ENCODE data around the gene COL13A1. TPM values are rescaled to one million over a fixed set of nuclear protein-coding genes. Genes with fewer than 3 reads are reported as not detected.
A peak's percentile ranks its signal among the peaks of the same experiment; 100 is the strongest.

Gene COL13A1
- total and polyA plus RNA-seq, 5 donors = 4.4 to 13.7 (median 8.5) TPM

DNA sequence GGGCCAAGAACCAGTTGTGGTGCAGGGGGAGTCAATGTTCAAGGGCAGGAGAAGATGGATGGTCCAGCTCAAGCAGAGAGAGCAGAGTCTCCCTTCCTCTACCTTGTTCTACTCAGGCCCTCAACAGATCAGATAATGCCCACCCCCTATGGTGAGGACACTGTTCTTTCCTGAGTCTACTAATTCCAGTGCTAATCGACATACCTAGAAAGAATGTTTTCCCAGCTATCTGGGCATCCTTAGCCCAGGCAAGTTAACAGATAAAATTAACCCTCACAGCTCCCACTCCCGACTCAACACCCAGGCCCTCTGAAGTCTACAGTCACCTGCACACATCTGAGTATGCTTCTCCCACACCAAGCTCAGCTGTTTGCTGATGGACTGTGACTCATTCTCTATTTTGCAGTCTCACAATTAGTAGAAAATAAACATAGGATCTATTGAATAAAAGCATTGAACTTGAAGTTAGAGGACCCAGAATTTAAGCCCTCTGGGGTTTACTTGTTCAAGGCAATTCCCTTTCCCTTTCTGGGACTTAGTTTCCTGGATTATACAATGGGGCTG, 17.1 kb downstream of the COL13A1 start:
- DNase-seq (no peak), ATAC-seq (no peak)
- H3K4me3 ChIP-seq (ENCODE audit: low read length) = no peak overlapping the region
- no peaks in the 10 kb centered on the region for H3K9me3 ChIP-seq (ENCODE audit: control insufficient read depth, low read length)
- H3K27me3 ChIP-seq (ENCODE audit: control insufficient read depth, insufficient read depth) = no peaks in the 10 kb centered on the region
- H3K27ac ChIP-seq (ENCODE audit: low read length) = no peak overlapping the region
- H3K4me1 ChIP-seq (ENCODE audit: control insufficient read depth, insufficient read depth, low read length) = no peaks in the 10 kb centered on the region
- WGBS = 77% methylated on average over 2 of the region's 2 CpGs
- intact Hi-C loops (cut with DNase I) = no loop called here

DNA sequence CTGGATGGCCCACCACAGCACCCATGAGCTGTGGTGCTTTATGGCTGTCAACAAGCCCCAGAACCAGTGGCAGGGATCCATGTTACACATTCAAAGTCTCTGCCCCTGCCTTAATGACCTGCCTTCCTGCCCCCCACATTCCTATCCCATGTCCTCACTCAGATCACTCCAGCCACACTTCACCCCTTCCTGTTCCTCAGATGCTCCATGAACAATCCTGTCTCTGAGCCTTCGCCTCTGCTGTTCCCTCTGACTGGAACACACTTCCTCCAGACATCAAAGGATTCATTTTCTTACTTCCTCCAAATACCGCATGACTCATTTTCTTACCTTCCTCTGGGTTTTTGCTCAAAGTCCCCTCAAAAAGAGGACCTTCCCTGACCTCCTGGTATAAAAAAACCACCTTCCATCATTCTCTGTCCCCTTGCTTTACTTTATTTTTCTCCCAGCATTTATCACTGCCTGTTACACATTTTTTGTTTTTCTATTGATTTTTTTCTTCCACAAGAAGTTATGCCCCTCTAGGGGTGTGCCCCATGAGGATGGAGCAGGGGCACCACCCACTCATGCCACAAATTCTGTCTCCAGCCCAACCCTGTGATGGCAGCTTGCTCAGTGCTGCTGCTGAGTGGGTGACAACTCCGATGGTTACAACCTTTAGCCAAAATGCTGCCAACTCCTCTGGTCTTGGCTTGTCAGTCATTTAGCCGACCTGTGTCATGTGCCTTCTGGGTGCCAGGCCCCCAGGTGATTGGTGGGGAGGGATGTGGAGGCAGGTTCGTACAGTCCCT, 18.2 kb downstream of the COL13A1 start:
- intact Hi-C loops (cut with DNase I) = no loop called here

DNA sequence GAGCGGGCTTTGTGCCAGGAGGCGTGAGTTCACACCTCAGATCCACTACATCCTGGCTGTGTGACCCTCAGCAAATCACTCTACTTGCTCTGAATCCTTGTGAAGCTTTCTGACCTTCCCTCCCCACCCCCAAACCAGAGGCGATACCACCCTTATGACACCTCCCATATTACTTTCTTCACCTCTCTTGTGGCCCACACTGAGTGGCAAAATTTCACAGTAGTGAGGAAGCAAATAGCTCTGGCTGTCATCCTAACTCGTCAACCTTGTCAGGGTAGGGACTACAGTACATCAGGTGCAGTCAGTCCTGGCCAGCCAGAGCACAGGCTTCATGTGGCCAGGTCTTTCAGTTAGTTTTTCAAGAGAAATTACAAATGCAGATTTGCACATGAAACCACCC, 19.1 kb downstream of the COL13A1 start:
- Histone ChIP-seq H3K4me1 (ENCODE audit: control insufficient read depth, insufficient read depth, low read length) (no peaks in the 10 kb centered on the region), H3K27ac (ENCODE audit: low read length) (no peak overlapping the region), H3K27me3 (ENCODE audit: control insufficient read depth, insufficient read depth) (no peaks in the 10 kb centered on the region), H3K9me3 (ENCODE audit: control insufficient read depth, low read length) (no peaks in the 10 kb centered on the region), H3K4me3 (ENCODE audit: low read length) (no peak overlapping the region)
- 92% methylated on average over 4 of the region's 4 CpGs for WGBS
- intact Hi-C loops (cut with DNase I) = no loop called here
- DNase-seq (peak in 1 of 3 donors; percentile 27), ATAC-seq (no peak)

More for the DNA sequence above, 18.2 kb downstream of the COL13A1 start:
- Histone ChIP-seq H3K9me3 (ENCODE audit: control insufficient read depth, low read length) (no peaks in the 10 kb centered on the region), H3K4me3 (ENCODE audit: low read length) (no peak overlapping the region), H3K27me3 (ENCODE audit: control insufficient read depth, insufficient read depth) (no peaks in the 10 kb centered on the region), H3K4me1 (ENCODE audit: control insufficient read depth, insufficient read depth, low read length) (no peaks in the 10 kb centered on the region), H3K27ac (ENCODE audit: low read length) (no peak overlapping the region)
- ATAC-seq = no peak
- 79% methylated on average over 5 of the region's 5 CpGs for WGBS
- DNase-seq = no peak

DNA sequence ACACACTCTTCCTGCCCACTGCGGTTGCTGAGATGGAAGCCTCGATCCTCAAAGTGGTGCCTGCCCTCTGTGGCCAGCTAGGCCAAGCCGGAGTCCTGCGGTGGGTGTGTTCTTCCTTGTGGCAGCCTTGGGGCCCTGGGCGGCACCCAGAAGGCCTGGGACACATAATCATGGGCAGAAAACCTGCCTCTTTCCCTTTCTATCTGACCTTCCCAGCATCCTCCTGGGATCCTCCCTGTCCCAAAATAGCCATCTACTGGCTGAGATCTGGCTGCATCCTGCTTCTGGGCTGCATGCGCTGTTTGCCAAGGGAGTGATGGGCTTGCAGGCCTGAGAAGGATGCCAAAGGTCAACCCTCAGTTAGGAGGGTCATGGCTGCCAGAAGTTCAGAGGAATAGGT, 23.9 kb downstream of the COL13A1 start:
- intact Hi-C loops (cut with DNase I) = no loop called here
- no peaks in the 10 kb centered on the region for H3K27me3 ChIP-seq (ENCODE audit: control insufficient read depth, insufficient read depth)
- no peak overlapping the region for H3K4me3 ChIP-seq (ENCODE audit: low read length)
- H3K27ac ChIP-seq (ENCODE audit: low read length) = no peak overlapping the region
- DNase-seq = peak in 1 of 3 donors; percentile 38
- WGBS = 58% methylated on average over 6 of the region's 6 CpGs
- no peaks in the 10 kb centered on the region for H3K9me3 ChIP-seq (ENCODE audit: control insufficient read depth, low read length)
- H3K4me1 ChIP-seq (ENCODE audit: control insufficient read depth, insufficient read depth, low read length) = no peaks in the 10 kb centered on the region
- peak; percentile 70 to 88 for ATAC-seq

DNA sequence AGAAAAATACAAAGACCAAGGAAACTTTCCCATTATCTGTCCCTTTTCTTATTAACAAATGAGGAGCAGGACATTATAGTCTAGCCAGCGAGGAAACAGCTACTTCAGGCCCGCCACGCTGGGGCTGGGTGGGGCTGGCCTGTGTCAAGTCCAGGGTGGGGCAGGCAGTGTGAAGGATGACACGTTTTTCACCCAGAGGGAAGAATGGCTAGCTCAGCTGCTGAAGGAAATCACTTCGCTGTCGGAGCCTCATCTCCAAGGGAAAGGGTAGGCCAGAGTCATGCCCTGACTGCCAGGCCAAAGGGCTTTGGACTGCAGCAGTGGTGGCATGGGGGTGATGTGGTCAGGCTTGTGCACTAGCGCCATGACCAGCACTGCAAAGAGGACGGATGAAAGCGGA, 24.4 kb downstream of the COL13A1 start:
- DNase-seq (peak in 1 of 3 donors; percentile 21), ATAC-seq (peak; percentile 31 to 84)
- Histone ChIP-seq H3K9me3 (ENCODE audit: control insufficient read depth, low read length) (no peaks in the 10 kb centered on the region), H3K4me1 (ENCODE audit: control insufficient read depth, insufficient read depth, low read length) (no peaks in the 10 kb centered on the region), H3K27me3 (ENCODE audit: control insufficient read depth, insufficient read depth) (no peaks in the 10 kb centered on the region), H3K27ac (ENCODE audit: low read length) (no peak overlapping the region), H3K4me3 (ENCODE audit: low read length) (no peak overlapping the region)
- 72% methylated on average over 9 of the region's 9 CpGs for WGBS
- intact Hi-C loops (cut with DNase I) = no loop called here

DNA sequence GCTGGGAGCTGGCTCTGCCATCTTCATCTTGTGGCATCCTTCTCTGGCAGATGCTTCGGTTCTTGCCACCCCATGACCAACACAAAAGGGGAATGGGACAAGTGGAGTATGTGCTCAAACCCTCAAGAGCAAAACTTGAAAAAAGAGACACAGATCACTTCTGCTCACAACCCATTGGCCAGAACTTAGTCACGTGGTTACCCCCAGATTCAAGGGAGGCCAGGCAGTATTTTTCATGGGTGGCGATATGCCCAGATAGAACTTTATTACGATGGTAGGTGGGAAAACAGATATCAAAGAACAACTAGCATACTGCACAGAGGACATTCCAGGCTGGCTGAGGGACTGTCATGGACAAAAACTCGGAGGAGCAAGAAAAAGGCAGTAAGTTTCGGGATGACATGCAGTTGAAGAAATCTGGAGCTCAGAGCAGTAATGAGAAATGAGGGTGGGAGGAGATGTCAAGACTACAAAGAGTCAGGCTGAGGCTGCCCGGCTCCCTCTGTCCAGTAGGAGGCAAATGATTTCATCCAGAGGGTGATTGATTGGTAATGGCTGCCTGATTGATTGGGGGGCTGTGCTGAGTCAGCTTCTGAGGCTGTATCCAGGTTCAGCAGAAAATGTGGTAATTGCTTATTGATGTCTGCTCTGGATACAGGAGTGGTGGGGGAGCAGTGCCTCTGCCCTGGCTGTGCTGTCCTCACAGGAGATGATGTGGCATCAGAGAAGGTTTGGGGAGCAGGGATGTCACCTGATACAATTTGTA, 25.3 kb downstream of the COL13A1 start:
- H3K4me1 ChIP-seq (ENCODE audit: control insufficient read depth, insufficient read depth, low read length) = no peaks in the 10 kb centered on the region
- intact Hi-C loops (cut with DNase I) = no loop called here
- ATAC-seq (no peak), DNase-seq (no peak)
- H3K4me3 ChIP-seq (ENCODE audit: low read length) = no peak overlapping the region
- H3K27me3 ChIP-seq (ENCODE audit: control insufficient read depth, insufficient read depth) = no peaks in the 10 kb centered on the region
- H3K9me3 ChIP-seq (ENCODE audit: control insufficient read depth, low read length) = no peaks in the 10 kb centered on the region
- 85% methylated on average over 7 of the region's 7 CpGs for WGBS
- H3K27ac ChIP-seq (ENCODE audit: low read length) = no peak overlapping the region

DNA sequence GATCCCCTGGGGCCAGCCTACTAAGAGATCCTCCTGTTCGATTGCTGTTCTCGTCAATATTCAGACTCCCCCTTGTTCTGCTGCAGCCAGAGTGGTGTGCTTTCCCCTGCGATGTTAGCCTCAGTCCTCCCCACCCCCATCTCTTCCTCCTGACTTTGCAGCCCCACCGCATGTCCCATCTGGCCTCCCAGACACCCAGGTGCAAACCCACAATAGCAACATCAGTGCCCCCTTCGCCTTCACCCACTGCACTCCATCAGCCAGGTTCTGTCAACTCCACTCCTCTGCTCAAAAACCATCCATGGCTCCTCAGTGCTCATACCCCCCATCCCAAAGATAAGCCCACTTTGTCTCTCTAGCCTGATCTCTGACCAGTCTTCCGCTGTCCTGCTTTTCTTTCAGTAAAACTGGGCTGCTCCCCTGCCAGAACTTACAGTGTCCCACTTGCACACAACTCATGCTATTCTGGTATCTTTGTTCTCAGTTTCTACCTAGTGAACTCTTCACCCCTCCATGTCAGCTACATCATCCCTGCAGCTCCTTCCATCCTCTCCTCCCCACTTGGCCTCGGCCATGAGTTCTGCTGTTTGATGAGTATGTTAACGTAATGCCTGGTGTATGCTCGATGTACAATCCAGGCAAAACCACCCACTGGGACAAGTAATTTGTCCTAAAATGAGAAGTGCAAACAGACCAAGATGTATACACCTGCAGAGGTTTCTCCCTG, 26.6 kb downstream of the COL13A1 start:
- ATAC-seq (no peak), DNase-seq (no peak)
- WGBS = 76% methylated on average over 9 of the region's 9 CpGs
- no peak overlapping the region for H3K27ac ChIP-seq (ENCODE audit: low read length)
- H3K9me3 ChIP-seq (ENCODE audit: control insufficient read depth, low read length) = no peaks in the 10 kb centered on the region
- no peak overlapping the region for H3K4me3 ChIP-seq (ENCODE audit: low read length)
- intact Hi-C loops (cut with DNase I) = no loop called here
- H3K4me1 ChIP-seq (ENCODE audit: control insufficient read depth, insufficient read depth, low read length) = peaks cover 4% of the 10 kb centered on the region
- no peaks in the 10 kb centered on the region for H3K27me3 ChIP-seq (ENCODE audit: control insufficient read depth, insufficient read depth)

DNA sequence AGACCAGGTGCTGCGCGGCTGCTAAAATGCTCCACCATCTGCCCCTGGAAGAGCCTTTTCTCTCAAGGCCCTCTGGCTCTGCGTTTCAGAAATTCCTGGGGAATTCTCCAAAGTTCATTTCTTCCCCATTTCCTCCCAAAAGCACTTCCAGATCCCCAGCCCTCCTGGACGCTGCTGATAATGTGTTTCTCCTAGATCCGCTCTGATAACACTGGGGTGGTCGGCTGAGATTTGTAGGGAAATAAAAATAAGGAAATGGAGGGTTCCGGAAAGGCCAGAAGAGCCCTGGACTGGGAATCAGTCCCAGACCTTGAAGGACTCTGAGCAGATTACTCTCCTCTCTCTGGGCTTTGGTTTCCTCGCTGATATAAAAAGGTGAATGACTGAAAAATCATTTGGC, 28.1 kb downstream of the COL13A1 start:
- no peak overlapping the region for H3K4me3 ChIP-seq (ENCODE audit: low read length)
- no peaks in the 10 kb centered on the region for H3K27me3 ChIP-seq (ENCODE audit: control insufficient read depth, insufficient read depth)
- intact Hi-C loops (cut with DNase I) = no loop called here
- ATAC-seq (no peak), DNase-seq (no peak)
- no peaks in the 10 kb centered on the region for H3K9me3 ChIP-seq (ENCODE audit: control insufficient read depth, low read length)
- H3K4me1 ChIP-seq (ENCODE audit: control insufficient read depth, insufficient read depth, low read length) = peaks cover 4% of the 10 kb centered on the region
- 46% methylated on average over 8 of the region's 8 CpGs for WGBS
- no peak overlapping the region for H3K27ac ChIP-seq (ENCODE audit: low read length)

DNA sequence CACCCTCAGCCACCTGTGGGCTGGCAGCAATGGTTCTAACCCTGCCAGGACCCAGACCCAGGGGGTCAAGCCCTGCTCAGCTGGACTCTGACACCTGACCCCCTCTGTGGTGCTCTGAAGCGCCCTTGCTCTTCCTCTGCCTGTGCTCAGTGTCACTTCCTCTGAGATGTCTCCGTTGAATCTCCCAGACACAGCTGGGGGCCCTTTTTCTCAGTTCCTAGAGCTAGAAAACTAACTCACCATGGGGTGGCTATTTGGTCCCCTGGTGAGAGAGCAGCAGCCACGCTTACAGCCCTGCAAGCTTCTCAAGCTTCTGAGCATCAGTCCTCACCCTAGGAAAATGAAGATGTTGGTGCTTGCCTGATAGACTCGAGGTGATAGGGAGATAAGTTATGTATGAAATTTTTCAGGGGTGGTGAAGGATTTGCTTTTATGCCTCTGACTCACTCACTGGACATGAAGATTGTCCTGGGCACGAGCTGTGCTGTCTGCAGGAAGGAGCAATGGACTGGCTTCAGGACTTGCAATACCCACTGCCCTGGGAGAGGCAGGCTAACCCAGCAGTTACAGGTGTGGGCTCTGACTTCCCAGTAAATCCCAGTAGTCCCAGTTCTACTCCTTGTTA, 29.6 kb downstream of the COL13A1 start:
- ATAC-seq (no peak), DNase-seq (no peak)
- Histone ChIP-seq H3K27me3 (ENCODE audit: control insufficient read depth, insufficient read depth) (no peaks in the 10 kb centered on the region), H3K4me3 (ENCODE audit: low read length) (no peak overlapping the region), H3K4me1 (ENCODE audit: control insufficient read depth, insufficient read depth, low read length) (peaks cover 4% of the 10 kb centered on the region), H3K27ac (ENCODE audit: low read length) (no peak overlapping the region), H3K9me3 (ENCODE audit: control insufficient read depth, low read length) (no peaks in the 10 kb centered on the region)
- intact Hi-C loops (cut with DNase I) = no loop called here
- WGBS = 66% methylated on average over 5 of the region's 5 CpGs

DNA sequence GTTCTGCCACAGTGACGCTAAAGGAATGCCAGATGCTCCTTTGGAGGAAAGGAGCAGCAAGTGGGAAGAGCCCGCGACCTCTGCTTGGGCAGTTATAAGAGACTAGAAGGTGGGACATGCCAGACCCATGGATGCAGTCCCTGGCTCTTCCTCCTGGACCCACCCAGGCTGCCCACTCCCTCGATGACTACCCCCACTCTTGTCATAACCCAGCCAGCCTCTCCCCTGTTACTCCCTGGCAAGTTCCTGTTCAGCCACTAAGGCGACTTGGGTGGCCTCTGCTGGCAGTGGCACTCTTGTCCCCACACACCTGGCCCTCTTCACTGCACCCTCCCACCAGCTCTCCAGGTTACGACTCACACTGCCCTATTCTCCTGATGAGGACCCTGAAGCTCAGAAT, 33.5 kb downstream of the COL13A1 start:
- ATAC-seq = no peak
- 89% methylated on average over 6 of the region's 6 CpGs for WGBS

More for the DNA sequence above, 33.5 kb downstream of the COL13A1 start:
- intact Hi-C loops (cut with DNase I) = no loop called here
- no peaks in the 10 kb centered on the region for H3K27me3 ChIP-seq (ENCODE audit: control insufficient read depth, insufficient read depth)
- no peak overlapping the region for H3K27ac ChIP-seq (ENCODE audit: low read length)
- no peak overlapping the region for H3K4me3 ChIP-seq (ENCODE audit: low read length)
- DNase-seq = no peak
- H3K4me1 ChIP-seq (ENCODE audit: control insufficient read depth, insufficient read depth, low read length) = peaks cover 6% of the 10 kb centered on the region
- H3K9me3 ChIP-seq (ENCODE audit: control insufficient read depth, low read length) = no peaks in the 10 kb centered on the region
